ENCODE results near the gene NAV2. TPM values are rescaled to one million over a fixed set of nuclear protein-coding genes. Genes with fewer than 3 reads are reported as not detected.

The NAV2 gene
- total RNA-seq, 1 experiment from 2014 or later: 46.3 TPM

DNA sequence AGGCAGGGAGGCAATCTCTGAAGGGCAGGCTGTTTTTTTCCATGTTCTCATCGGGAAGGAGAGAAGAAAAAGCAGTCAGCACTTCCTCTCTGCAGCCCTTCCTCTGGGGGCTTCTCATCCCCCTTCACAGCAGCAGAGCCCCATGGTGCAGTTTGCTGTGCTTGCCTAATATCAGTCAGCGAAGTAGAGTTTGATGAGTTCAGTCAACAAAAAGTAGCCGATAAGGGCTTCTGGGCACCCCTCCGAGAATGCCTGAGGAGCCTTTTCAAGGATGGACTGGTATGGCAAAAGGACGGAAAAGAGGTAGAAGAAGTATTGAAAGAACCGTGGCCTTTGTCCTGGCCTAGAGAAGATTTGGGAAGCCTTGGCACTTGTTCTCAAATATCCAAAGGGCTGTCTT, 55.6 kb downstream of the NAV2 start:
- H2BK15ac ChIP-seq (ENCODE audit: low read depth, low read length): no peak overlapping the region
- H2BK12ac ChIP-seq (ENCODE audit: insufficient read length, low read depth, low read length): no peak overlapping the region
- no peak overlapping the region for H2AFZ ChIP-seq (ENCODE audit: low read length)
- no peak overlapping the region for H2BK20ac ChIP-seq (ENCODE audit: low read depth, low read length, poor library complexity, severe bottlenecking)
- H2BK120ac ChIP-seq (ENCODE audit: low read depth, low read length, poor library complexity, severe bottlenecking): no peak overlapping the region
- Mint-ChIP-seq H3K9me3 (no peaks in the 10 kb centered on the region), H3K27ac (no peak overlapping the region), H3K36me3 (ENCODE audit: insufficient read depth in 1 of 3, low read depth in 3 of 3) (no peaks in the 10 kb centered on the region; a peak in 2 of 7 replicates), H3K4me1 (peaks cover 51 to 57% of the 10 kb centered on the region in 2 experiments), H3K27me3 (ENCODE audit: low read depth) (peaks cover 5% of the 10 kb centered on the region; the same call in 1 of the 2 replicates), H3K4me3 (no peak overlapping the region)
- no peak overlapping the region for H3K4me2 ChIP-seq (ENCODE audit: insufficient read depth, insufficient read length, low read length)
- no peak overlapping the region for H2BK5ac ChIP-seq (ENCODE audit: insufficient read length, low read length)
- H4K91ac ChIP-seq (ENCODE audit: insufficient read length, low read depth, low read length): no peak overlapping the region
- no peak overlapping the region for H2AK5ac ChIP-seq (ENCODE audit: insufficient read length, low read length)
- no peak overlapping the region for H3K14ac ChIP-seq (ENCODE audit: insufficient read depth, low read length)
- no peak overlapping the region for H3K4ac ChIP-seq (ENCODE audit: low read depth, low read length)
- H3K9ac ChIP-seq (ENCODE audit: extremely low read depth, insufficient read length, low read length): no peak overlapping the region
- H3K27ac ChIP-seq (ENCODE audit: insufficient read length, low read depth, low read length): no peak overlapping the region
- TF ChIP-seq, protein P1, sequence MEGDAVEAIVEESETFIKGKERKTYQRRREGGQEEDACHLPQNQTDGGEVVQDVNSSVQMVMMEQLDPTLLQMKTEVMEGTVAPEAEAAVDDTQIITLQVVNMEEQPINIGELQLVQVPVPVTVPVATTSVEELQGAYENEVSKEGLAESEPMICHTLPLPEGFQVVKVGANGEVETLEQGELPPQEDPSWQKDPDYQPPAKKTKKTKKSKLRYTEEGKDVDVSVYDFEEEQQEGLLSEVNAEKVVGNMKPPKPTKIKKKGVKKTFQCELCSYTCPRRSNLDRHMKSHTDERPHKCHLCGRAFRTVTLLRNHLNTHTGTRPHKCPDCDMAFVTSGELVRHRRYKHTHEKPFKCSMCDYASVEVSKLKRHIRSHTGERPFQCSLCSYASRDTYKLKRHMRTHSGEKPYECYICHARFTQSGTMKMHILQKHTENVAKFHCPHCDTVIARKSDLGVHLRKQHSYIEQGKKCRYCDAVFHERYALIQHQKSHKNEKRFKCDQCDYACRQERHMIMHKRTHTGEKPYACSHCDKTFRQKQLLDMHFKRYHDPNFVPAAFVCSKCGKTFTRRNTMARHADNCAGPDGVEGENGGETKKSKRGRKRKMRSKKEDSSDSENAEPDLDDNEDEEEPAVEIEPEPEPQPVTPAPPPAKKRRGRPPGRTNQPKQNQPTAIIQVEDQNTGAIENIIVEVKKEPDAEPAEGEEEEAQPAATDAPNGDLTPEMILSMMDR (conservative IDR thresholded peaks at IDR 0.05): no peak
- H3K23me2 ChIP-seq (ENCODE audit: insufficient read length, low read depth, low read length, poor library complexity, severe bottlenecking): no peaks in the 10 kb centered on the region
- no peak overlapping the region for H4K5ac ChIP-seq (ENCODE audit: insufficient read length, low read depth, low read length)
- WGBS (ENCODE audit: extremely low coverage, insufficient read length, low lambda C conversion rate): no CpG with 5 or more reads among the region's 6 CpGs
- DNase-seq: no peak
- H3K79me1 ChIP-seq (ENCODE audit: insufficient read depth, low read depth, low read length, poor library complexity, severe bottlenecking): no peaks in the 10 kb centered on the region
- H3K23ac ChIP-seq (ENCODE audit: insufficient read length, low read depth, low read length): no peak overlapping the region
- H3K56ac ChIP-seq (ENCODE audit: insufficient read length, low read depth, low read length): no peak overlapping the region
- H4K20me1 ChIP-seq (ENCODE audit: control insufficient read depth, insufficient read depth, insufficient read length): no peaks in the 10 kb centered on the region
- no peaks in the 10 kb centered on the region for H3K79me2 ChIP-seq (ENCODE audit: insufficient read depth, low read length)
- H3K18ac ChIP-seq (ENCODE audit: insufficient read length, low read depth, low read length): no peak overlapping the region
- no peak overlapping the region for H3T11ph ChIP-seq (ENCODE audit: low read length)
- peaks cover 29% of the 10 kb centered on the region for H3K4me1 ChIP-seq (ENCODE audit: insufficient read depth, low read length)
- H3K27me3 ChIP-seq (ENCODE audit: insufficient read depth, low read length): no peaks in the 10 kb centered on the region
- no peak overlapping the region for H4K8ac ChIP-seq (replicated peaks; ENCODE audit: insufficient read length, low read depth, low read length)
- no peaks in the 10 kb centered on the region for H3K9me3 ChIP-seq (ENCODE audit: control insufficient read depth, low read depth, low read length)
